Hepatic stellate cell (primary cell): ENCODE data around the gene CPSF2.
"Not testable (repeated sequence)": the region's sequence is repeated elsewhere in the genome, so short reads cannot be mapped to it uniquely, and the experiment has no call there.

Experiments
- DNase-seq: peaks from one replicate; pipeline ENCODE4 v3.0.0; 2011; ENCODE audit warnings: low spot score

CPSF2 gene

DNA sequence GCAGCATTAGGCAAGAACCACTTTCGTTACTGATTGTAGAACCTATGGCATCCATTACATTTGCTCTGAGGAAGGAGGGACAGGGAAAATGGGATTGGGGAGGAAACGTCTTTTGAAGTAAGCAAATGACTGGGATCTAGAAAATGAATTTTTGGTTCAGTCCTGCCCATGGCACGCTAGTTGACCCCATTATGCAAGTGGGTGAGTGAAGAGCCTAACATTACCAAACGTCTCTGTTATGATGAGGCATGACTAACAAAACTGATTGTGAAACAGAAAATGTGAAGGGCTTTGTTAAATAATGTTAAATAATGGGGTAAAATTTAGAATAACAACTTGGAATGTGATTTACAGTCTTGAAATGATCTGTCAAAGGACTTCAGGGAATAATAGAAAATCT, 38.9 kb downstream of the CPSF2 start:
- DNase-seq: peak; percentile 7

DNA sequence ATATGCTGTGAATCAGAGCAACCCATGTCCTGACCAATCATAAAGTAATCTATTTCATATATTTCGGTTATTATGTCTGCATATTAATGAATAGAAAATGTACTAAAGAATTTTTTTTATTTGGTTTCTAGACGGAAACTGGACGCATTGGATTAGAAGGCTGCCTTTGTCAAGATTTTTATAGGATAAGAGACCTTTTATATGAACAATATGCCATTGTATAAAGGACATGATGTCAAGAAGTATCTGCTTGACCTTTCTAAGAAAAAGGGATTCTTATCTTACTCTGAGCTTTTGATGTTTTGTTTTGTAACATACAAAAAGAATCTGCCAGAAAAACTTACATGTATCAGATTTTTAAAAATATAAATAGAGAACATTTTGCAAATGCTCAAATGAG, 39.8 kb downstream of the CPSF2 start:
- DNase-seq: no peak

DNA sequence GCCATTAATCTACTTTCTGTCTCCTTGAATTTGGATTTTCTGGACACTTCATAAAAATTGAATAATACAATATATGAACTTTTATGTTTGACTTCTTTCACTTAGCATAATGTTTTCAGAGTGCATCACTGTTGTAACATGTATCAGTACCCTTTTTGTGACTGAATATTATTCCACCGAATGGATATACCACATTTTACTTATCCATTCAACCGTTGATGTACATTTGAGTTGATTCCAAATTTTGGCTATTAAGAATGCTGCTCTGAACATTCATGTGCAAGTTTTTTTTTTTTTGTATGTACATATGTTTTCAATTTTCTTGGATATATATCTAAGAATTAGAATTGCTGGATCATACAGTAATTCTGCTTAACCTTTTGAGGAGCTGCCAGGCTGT, 43.2 kb downstream of the CPSF2 start:
- DNase-seq: no peak

DNA sequence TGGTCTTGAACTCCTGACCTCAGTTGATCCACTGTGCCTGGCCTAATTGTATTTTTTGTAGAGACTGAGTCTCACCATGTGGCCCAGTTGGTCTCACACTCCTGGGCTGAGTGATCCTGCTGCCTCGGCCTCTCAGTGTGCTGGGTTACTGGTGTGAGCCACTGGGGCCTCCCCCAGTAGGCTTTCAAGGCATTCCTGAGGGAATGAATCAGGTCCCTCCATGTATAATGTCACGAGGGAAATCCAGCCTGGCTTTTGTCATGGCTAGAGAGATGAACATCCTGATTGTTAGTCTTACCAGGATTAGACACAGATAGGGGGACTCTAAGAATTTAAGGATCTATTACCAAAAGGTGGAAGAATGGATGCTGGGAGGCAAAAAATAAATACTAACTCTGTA, 51.9 kb downstream of the CPSF2 start:
- peak; percentile 52 for DNase-seq

DNA sequence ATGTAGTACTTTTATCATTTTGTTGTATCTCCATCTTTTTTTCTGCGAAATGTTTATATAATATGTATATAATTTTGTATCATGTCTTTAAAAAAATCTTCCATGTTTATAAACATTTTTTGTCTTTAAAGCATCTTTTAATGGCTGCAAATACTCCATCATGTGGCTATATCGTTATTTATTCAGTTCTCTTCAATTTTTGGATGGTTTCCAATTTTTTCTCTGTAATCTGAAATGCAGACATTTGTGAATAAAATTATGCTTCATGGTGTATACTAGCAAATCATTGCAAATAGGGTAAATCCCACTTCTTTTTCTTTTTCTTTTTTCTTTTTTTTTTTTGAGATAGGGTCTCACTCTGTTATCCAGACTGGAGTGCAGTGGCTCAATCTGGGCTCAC, 54.0 kb downstream of the CPSF2 start:
- no peak for DNase-seq

DNA sequence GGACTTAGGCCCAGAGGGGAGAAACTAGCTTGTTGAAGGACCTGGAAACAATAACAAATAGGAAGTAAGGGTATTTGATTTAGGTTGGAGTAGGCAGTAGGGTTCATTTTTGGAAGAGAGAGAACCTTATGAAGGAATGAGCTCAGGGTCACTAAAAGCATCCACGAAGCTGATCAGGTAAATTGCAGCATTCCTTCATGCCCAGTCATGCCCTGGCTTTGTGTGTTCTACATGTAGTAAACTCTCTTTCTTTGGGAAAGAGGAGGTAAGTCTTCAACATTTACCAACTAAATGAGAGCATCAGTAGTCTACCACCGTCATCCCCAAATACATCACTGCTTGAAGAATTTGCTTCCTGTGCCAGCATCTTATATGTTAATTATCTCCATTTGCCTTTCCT, 54.7 kb downstream of the CPSF2 start:
- no peak for DNase-seq

DNA sequence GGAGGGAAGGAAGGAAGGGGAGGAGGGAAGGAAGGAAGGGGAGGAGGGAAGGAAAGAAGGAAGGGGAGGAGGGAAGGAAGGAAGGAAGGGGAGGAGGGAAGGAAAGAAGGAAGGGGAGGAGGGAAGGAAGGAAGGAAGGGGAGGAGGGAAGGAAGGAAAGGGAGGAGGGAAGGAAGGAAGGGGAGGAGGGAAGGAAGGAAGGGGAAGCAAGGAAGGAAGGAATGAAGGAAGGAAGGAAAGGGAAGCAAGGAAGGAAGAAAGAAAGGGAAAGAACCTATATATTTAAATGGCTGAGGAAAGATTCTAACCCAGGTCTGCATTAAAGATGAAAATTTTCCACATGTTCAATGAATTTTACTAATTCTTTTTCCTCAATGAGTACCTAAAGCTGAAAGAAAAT, 57.4 kb downstream of the CPSF2 start:
- not testable (repeated sequence) for DNase-seq

DNA sequence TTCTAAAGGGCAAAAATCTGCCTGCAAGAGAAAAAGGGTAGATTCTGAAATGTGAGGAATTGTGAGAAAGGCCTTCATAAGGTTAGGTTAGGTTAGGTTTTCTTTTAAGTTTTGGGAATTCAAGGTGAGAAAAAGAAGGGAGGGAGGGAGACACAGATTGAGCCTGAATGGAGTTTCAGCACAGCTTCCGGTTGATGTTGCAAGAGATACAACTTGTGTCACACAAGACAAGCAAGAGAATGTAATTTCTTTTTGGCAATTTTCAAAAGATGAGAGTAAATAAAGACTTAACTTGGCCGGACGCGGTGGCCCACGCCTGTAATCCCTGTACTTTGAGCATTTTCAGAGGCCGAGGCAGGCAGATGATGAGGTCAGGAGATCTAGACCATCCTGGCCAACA, 63.8 kb downstream of the CPSF2 start:
- no peak for DNase-seq

DNA sequence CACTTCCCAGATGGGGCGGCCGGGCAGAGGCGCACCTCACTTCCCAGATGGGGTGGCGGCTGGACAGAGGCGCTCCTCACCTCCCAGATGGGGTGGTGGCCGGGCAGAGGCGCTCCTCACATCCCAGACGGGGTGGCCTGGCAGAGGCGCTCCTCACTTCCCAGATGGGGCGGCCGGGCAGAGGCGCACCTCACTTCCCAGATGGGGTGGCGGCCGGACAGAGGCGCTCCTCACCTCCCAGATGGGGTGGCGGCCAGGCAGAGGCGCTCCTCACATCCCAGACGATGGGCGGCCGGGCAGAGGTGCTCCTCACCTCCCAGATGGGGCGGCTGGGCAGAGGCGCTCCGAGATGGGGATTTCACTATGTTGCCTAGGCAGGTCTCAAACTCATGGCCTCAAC, 65.8 kb downstream of the CPSF2 start:
- not testable (repeated sequence) for DNase-seq

DNA sequence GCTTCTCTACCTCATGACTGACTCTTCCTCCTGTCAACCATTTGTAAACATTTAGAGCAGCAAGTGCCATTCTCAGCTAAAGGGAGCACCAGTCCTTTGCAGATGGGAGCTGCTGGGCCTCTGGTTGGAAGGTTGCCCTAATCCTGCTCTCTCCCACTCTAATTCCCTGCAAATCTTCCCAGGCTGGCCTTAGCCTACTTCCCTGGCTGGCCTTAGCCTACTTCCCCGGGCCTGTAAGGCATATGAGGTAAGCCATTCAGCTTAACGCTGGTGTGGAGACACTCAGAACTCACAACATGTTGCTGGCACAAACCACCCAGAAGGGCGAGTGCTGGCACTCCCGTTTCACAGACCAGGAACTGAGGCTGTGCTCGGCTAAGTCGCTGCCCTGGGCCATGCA, 69.0 kb downstream of the CPSF2 start:
- DNase-seq: no peak

DNA sequence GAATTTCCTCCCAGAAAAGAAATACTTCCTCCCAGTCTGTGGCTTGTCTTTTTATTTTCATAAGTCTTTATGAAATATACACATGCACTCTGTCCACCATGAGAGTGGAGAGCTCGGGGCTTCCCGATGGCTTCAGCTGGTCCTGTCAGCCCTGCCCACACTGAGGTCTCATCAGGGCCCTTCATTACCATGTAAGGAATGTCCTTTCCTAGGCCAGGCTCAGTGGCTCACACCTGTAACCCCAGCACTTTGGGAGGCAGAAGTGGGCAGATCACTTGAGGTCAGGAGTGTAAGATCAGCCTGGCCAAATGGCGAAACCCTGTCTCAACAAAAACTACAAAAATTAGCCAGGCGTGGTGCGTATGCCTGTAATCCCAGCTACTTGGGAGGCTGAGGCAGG, 77.0 kb downstream of the CPSF2 start:
- DNase-seq: no peak

DNA sequence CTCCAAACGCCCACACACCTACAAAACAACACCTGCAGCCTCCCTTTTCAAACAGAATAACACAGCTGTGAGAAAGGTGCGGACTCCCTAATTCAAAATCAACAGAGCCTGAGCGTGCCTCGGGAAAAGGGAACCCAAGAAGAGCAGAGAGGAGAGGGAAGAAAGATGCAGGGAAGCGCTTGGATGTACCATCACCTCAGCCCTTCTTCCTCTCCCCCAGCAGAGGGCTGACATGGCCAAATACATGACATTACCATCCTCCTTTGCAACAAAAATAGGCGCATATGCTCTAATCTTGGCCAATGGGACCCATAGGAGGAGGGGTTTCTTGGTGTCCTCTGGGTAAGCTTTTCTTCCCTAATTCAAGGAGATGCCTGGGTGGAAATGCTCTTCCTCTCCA, 78.0 kb downstream of the CPSF2 start:
- no peak for DNase-seq

DNA sequence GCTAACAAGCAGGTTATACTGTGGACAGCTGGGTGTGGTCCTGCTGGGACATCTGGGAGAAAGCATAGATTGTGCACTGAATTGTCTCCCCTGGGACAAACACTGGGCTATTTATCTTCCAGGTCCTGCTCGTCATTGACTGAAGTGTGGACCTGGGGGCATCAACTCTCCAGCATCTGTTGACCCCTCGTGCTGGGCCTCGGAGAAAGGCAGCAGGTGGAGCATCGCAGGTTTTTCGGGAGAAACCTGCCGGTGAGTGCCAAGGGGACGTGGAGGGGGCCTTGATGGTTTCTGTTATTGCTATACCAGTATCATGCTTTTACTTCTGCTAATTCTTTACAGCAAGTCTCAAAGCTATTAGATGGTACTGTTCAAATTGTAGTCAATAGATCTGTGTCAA, 81.3 kb downstream of the CPSF2 start:
- DNase-seq: no peak

DNA sequence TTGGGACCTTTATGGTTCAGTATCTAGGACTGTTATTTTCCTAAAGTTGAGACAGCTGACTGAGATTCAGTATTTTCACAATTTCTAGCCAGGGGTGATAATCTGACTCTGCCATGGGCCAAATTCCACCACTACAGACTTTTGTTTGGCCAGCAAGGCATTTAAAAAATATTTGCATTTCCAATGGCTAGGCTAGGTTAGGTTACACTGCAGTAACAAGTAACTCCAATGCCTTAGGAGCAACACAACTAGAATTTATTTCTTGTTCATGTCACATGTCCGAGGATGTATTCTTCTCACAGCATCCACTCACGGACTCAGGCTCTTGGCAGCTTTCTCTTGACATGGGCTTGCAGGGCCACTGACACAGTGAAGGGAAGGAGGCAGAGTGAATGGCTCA, 83.0 kb downstream of the CPSF2 start:
- no peak for DNase-seq

DNA sequence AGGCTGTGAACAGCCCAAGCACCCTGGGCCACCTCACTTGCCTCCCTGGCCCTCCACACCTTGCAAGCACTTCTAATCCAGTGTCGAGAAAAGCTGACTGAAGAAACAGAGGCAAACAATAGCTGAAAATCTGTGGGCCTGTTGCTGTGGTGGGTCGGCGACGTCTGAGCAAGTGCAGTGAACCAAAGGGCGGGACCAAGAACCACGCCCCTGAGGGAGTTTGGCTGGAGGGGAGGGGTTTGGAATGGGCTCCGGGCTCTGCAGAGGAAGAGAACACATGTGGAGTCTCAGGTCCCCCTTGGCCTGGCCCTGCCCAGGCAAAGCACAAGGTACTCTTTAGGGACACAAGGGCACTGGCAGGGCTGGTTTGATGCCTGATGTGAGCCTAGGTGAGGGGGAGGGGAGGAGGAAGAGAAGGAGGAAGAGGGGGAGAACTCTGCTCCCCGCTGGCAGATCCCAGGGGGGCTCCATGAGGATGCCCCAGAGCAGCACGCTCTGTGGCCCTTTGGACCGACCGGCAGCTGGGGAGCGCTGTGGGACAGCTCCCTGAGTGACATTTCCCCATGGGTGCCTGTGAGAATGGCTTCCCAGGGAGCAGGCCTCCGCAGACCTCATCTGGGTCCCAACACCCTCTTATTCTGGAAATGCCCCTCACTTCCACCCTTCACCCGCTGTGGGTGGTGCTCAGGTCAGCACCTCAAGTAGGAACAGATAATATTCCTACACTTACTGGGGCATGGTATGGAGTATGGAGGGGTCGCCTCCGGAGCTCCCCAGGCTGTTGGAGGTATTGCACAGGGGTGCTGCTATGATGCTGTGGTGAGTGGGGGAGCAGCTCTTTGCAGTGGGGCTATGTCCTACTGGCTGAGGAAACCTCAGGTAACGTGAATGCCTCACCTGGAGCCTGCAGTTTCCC, 85.5 kb downstream of the CPSF2 start:
- no peak for DNase-seq

DNA sequence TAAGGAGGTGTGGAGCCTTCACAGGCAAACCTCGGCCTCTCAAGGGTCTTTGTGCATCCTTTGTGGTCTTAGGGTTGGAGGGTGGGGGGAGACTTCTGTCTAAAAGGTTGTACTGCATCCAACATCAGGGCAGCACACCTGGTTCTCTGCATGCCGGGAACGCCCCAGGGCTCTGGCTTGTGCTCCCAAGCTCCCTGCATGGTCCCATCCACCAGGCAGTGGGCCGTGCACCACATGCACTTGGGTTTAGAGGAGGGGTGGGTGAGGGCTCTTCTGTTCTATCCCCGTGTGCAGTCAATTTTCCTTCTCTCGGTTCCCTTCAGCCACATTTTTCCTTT, 86.1 kb downstream of the CPSF2 start:
- no peak for DNase-seq

DNA sequence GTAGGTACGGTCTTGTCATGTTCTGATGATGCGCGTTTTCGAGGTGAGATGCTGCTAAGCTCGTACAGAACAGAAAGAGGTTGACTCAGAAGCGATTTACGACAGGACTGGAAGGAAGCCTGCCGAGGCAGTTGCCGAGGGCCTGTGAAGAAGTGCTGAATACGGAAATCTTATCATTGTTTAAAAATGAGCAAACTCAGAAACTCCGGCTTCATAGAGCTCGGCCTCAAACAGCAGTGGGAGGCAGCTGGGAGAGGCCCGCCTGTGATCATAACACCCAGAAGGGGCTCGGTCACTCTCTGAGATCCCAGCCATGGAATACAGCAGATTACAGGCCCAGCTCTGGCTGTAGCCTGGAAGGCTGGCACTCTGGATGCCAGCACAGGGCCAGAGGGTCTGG, 87.4 kb downstream of the CPSF2 start:
- no peak for DNase-seq

DNA sequence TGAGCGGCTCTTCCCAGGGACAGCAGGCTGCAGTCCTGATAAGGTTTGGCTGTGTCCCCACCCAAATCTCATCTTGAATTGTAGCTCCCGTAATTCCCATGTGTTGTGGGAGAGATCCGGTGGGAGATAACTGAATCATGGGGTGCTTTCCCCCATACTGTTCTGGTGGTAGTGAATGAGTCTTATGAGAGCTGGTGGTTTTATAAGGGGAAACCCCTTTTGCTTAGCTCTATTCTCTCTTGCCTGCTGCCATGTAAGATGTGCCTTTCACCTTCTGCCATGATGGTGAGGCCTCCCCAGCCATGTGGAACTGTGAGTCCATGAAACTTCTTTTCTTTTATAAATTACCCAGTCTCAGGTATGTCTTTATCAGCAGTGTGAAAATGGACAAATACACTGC, 91.4 kb downstream of the CPSF2 start:
- DNase-seq: not testable (repeated sequence)

DNA sequence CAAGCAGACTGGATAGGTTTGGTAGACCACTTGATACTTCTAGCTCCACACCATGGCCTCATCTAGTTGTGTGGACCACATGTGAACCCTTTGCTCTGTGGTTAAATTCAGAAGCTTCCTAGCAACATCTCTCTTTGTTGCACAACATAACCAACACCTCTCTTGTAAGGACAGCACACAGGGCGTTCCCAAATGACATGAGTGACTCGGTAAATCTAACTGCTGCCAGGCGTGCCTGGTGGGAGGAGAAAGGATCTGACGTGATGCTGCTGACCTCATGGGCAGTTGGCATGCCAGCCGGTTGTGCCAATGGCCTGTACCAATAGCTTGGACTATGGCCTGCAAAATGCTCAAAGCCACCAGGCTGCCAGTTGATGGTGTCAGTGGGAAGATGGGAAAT, 93.8 kb downstream of the CPSF2 start:
- DNase-seq: no peak

DNA sequence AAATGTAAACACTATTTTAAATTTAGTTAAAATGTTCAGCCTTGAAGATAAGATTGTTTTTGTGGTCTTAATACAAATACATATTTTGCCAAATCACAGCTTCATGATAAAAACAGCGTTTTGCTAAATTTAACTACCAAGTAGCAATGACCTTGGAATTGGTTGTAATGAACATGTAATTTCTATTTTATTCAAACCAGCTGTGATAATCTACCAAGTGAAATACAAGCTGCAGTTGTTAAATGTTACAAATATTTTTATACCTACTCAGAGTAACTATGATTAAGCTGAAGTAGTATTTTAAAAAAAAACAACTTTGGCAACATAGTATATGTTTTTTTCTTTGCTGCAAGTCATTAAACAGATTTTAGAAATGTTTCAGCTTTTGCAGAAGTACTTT, 96.2 kb downstream of the CPSF2 start:
- no peak for DNase-seq
